Activated naive CD8-positive, alpha-beta T cell treated with anti-CD3 and anti-CD28 coated beads, Interleukin-2, amount 50 U/mL, for 24 hours (primary cell): Measurements from ENCODE around the gene DEXI.

Experiments
- ATAC-seq: fragments of 150-1000 bp; cut with Tn5 transposase; one replicate; pipeline ENCODE4 v1.10.0; 2021
- DNase-seq: peaks from one replicate; pipeline ENCODE4 v3.0.0; 2021
- H3K27ac Mint-ChIP-seq: one replicate; pipeline ENCODE4 v1.8.0; 2021; ENCODE audit warnings: mild to moderate bottlenecking, mixed read lengths
- H3K27me3 Mint-ChIP-seq: one replicate; pipeline ENCODE4 v1.8.0; 2021; ENCODE audit warnings: mixed read lengths
- H3K36me3 Mint-ChIP-seq: one replicate; pipeline ENCODE4 v1.8.0; 2021; ENCODE audit warnings: low read depth, mixed read lengths
- H3K4me1 Mint-ChIP-seq: one replicate; pipeline ENCODE4 v1.8.0; 2021; ENCODE audit warnings: mixed read lengths
- H3K4me3 Mint-ChIP-seq: one replicate; pipeline ENCODE4 v1.8.0; 2021; ENCODE audit warnings: mild to moderate bottlenecking, moderate library complexity, mixed read lengths
- H3K9me3 Mint-ChIP-seq: one replicate; pipeline ENCODE4 v1.8.0; 2021; ENCODE audit warnings: mixed read lengths

The DEXI gene

DNA sequence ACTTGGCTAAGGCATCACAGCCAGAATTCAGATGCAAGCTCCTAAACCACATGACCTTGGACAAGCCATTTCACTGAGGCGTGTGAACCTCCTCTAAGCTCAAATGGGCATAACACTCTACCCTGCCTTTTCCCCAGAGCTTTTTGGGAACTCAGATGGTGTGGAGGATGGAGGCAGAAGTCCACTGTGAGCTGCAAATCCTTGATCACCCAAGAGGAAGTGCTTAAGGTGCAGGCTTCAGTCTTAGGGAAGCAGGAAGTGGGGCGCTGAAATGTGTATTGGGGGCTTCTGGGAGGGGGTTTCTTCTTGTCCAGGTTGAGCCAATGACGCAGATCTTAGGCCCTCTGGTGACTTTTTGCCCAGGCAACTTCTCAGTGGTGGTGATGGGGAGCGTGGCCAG, 52.4 kb downstream of the DEXI start:
- no peaks in the 10 kb centered on the region for H3K9me3 Mint-ChIP-seq
- peaks cover 21% of the 10 kb centered on the region for H3K27me3 Mint-ChIP-seq
- peaks cover 37% of the 10 kb centered on the region for H3K4me1 Mint-ChIP-seq
- no peaks in the 10 kb centered on the region for H3K36me3 Mint-ChIP-seq
- peak overlapping the region; percentile 18 for H3K27ac Mint-ChIP-seq
- ATAC-seq, result no peak
- no peak overlapping the region for H3K4me3 Mint-ChIP-seq
- DNase-seq, result no peak

DNA sequence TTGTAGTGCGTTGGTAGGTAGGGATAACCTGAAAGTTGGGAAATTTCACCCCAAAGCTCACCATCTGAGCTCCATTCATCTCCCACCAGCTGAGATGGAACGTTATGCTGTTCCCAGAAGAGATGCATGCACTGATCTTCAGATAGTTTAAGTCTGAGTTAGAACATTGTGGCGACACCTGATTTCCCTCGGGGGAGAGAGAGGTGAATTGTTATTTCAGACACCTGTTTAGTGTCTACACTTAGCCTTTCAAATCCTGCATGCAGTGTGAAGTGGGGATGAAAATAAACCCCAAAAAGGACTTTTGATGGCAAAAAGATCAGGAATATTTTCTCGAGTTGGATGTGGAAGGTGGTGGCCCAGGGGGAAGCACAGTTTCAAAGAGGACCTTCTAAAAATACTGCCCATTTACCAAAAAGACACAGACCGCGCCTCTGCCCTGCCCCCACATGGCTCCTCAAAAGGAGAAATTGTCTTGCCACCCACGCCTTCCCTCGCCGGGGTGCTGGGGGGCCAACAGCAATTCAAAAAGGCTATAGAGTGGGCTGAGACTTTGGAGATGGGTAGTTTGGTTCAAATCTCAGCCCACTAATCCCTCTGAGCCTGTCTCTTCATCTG, 53.8 kb downstream of the DEXI start:
- Mint-ChIP-seq H3K4me3 (no peak overlapping the region), H3K27ac (peak overlapping the region; percentile 56), H3K4me1 (peaks cover 39% of the 10 kb centered on the region), H3K27me3 (peaks cover 32% of the 10 kb centered on the region), H3K9me3 (no peaks in the 10 kb centered on the region), H3K36me3 (no peaks in the 10 kb centered on the region)
- DNase-seq, result no peak
- ATAC-seq, result no peak

DNA sequence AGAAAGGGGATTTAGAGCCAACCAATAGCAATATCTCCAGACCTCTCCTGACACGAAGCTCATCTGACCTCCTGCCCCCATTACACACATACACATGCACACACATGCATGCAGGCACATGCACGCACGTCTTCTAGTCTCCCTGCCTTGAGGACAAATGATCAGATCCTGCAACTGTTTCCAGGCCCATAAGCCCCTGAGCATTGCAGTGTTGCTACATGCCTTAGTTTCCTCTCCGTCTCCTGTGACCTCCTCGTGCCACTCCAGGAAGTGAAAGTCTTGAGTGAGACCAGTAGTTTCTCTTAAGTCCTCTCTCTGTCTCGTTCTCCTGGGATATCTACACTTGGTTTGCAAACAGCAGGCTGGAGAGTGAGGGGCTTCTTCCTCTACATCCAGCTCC, 57.0 kb downstream of the DEXI start:
- no peak overlapping the region for H3K4me3 Mint-ChIP-seq
- no peaks in the 10 kb centered on the region for H3K9me3 Mint-ChIP-seq
- H3K27me3 Mint-ChIP-seq, result peaks cover 39% of the 10 kb centered on the region
- ATAC-seq, result no peak
- H3K27ac Mint-ChIP-seq, result no peak overlapping the region
- no peaks in the 10 kb centered on the region for H3K36me3 Mint-ChIP-seq
- H3K4me1 Mint-ChIP-seq, result peaks cover 56% of the 10 kb centered on the region
- no peak for DNase-seq

DNA sequence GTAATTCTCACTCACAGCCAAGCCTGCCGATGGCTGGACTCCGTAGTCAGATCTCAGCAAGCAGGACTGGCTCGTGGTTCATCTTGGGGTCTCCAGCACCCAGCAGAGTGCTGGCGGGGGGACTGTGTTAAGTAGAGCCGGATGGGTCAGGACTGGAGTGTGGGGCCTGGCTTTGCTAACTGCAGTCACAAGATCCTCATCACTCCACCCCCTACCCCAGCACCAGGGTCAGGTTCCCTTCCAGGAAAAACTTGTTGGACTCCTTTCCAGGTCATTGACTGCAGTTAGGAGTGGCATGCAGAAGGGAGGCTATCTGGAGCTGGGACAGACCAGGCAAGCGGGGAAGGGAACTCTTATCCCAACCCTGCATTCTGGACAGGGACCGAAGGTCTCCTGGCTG, 59.3 kb downstream of the DEXI start:
- no peaks in the 10 kb centered on the region for H3K9me3 Mint-ChIP-seq
- ATAC-seq (no peak), DNase-seq (no peak)
- no peak overlapping the region for H3K27ac Mint-ChIP-seq
- H3K27me3 Mint-ChIP-seq, result peaks cover 42% of the 10 kb centered on the region
- peaks cover 3% of the 10 kb centered on the region for H3K36me3 Mint-ChIP-seq
- no peak overlapping the region for H3K4me3 Mint-ChIP-seq
- peaks cover 55% of the 10 kb centered on the region for H3K4me1 Mint-ChIP-seq

DNA sequence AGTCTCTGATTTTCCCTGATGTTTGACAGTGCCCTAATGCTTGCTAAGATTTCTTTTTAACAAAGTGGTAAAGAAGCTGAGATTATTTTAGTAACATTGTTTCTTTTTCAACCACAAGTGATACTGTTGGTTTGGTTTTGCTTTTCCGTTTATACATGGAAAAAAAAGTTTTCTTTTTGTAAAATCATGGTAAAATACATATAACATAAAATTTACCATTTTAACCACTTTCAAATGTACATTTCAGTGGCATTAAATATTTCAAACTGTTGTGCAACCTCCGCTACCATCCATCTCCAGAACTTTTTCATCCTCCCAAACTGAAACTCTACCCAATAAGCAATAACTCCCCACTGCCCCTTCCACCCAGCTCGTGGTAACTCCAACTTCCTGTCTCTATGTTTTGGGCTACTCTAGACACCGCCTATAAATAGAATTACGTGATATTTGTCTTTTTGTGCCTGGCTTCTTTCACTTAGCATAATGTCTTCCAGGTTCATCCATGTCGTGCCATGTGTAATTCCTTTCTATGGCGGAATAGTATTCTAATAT, 60.7 kb downstream of the DEXI start:
- Mint-ChIP-seq H3K27me3 (peaks cover 49% of the 10 kb centered on the region), H3K4me3 (peak overlapping the region; percentile 47), H3K4me1 (peaks cover 64% of the 10 kb centered on the region), H3K9me3 (no peaks in the 10 kb centered on the region), H3K27ac (peak overlapping the region; percentile 21), H3K36me3 (peaks cover 3% of the 10 kb centered on the region)
- no peak for ATAC-seq
- no peak for DNase-seq

DNA sequence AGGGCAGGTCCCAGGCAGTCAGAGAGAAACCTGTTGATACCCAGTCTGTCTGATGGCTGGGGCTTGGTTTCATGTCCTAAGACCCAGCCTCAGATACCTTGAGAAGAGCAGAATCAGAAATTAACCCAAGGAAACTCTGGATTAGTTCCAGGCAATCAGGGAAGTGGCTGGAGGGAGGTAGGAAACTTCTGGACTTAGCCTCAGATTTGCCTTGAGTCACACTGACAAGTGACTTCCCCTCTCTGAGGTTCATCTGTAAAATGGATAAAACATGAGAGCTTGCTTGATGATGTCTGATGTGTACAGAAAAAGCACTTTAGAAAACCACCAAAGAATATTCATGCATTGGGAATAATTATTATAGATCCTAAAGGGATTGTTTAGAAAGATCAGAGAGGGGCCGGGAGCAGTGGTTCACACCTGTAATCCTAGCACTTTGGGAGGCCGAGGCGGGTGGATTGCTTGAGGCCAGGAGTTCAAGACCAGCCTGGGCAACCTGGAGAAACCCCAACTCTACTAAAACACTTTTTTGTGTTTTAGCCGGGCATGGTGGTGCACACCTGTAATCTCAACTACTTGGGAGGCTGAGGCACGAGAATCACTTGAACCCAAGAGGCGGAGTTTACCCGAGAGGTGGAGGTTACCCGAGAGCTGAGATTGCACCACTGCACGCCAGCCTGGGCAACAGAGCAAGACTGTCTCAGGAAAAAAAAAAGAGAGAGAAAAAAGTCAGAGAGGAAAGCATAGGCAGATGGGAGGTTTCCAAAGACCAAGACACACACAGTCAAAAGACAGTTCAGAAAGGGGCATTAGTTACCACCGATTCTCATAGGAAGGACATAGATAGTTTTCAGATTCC, 61.4 kb downstream of the DEXI start:
- no peak for ATAC-seq
- Mint-ChIP-seq H3K9me3 (no peaks in the 10 kb centered on the region), H3K36me3 (peaks cover 3% of the 10 kb centered on the region), H3K4me3 (peak overlapping the region; percentile 47), H3K27ac (peak overlapping the region; percentile 43), H3K27me3 (peaks cover 54% of the 10 kb centered on the region), H3K4me1 (peaks cover 65% of the 10 kb centered on the region)
- no peak for DNase-seq

DNA sequence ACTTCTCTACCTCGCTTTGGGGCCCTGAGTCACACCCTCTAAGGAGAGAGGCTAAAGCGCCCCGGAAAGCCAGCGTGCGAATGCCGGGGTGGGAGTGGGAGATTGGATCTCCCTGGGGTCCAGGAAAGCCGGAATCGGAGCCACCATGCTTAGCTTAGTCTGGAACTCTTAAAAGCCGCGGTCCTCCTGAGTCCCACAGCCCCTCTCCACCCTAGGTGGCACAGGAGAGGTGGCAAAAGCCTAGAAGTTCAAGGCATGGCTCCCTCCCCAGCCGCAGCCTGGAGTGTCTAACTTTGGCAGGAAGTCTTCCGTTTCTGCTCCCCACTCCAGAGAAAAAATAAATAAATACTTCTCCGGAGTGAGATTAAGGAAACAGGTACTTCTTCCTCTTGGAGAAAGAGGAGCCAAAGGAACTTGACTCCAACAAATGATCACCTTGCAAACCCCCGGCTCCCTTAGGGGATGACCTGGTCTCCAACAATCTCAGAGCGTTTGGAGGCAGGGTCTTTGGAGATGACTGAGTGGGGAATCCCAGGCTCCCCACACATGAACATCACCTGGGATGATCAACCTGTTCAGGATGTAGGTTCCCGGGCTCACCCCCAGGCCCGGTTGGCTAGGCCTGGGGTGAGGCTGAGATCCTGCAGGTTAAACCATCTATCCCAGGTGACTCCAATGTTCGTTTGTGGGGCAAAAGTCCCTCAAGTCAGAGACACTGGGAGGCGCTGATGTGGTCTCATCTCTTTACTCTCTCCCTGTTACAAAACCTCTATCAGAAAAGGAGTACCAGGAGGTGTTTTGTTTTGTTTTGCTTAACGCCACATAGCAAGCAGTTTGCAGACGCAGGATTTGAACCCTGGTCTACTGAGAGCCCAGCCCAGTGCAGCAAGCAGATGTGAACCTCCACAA, 62.3 kb downstream of the DEXI start:
- Mint-ChIP-seq H3K4me1 (peaks cover 68% of the 10 kb centered on the region), H3K4me3 (peak overlapping the region; percentile 84), H3K27me3 (peaks cover 62% of the 10 kb centered on the region), H3K9me3 (no peaks in the 10 kb centered on the region), H3K36me3 (peaks cover 3% of the 10 kb centered on the region), H3K27ac (peak overlapping the region; percentile 43)
- DNase-seq (no peak), ATAC-seq (no peak)
